ENCODE results near the gene XRCC4. TPM values are rescaled to one million over a fixed set of nuclear protein-coding genes. Genes with fewer than 3 reads are reported as not detected.

XRCC4 gene
- total and polyA plus RNA-seq, 7 donors = 4.6 to 11.3 (median 7.6) TPM

- intact Hi-C loops (cut with DNase I) = no loop called here
- no peak overlapping the region for H3K27ac ChIP-seq
Observed at GRCh38 chr5:83167538-83167937, 90.2 kb downstream of the XRCC4 start.

GRCh38 chr5:83169571-83170337 is 92.4 kb downstream of the XRCC4 start:
- WGBS, 2 donors = 82 to 83% methylated on average over 2 of the region's 2 CpGs
- no peaks in the 10 kb centered on the region for H3K4me1 ChIP-seq
- TF ChIP-seq CTCF (IDR thresholded peaks at IDR 0.05) (no peak), POLR2AphosphoS5 (IDR thresholded peaks at IDR 0.05) (no peak), EP300 (IDR thresholded peaks at IDR 0.05) (no peak), POLR2A (IDR thresholded peaks at IDR 0.05) (no peak)

More at GRCh38 chr5:83167538-83167937, 90.2 kb downstream of the XRCC4 start:
- Histone ChIP-seq H3K4me1 (no peaks in the 10 kb centered on the region), H3K27me3 (no peaks in the 10 kb centered on the region), H3K4me3 (no peak overlapping the region), H3K36me3 (no peaks in the 10 kb centered on the region), H3K9me3 (no peaks in the 10 kb centered on the region)
- TF ChIP-seq POLR2AphosphoS5 (IDR thresholded peaks at IDR 0.05) = no peak
- no peak for TF ChIP-seq EP300 (IDR thresholded peaks at IDR 0.05)
- TF ChIP-seq POLR2A (IDR thresholded peaks at IDR 0.05) = no peak
- no peak for TF ChIP-seq CTCF (IDR thresholded peaks at IDR 0.05)
- no peak for DNase-seq

GRCh38 chr5:83172011-83172410 is 94.7 kb downstream of the XRCC4 start:
- DNase-seq = no peak
- WGBS, 2 donors = 85 to 86% methylated on average over 1 of the region's 1 CpG
- Histone ChIP-seq H3K4me1 (no peaks in the 10 kb centered on the region), H3K27me3 (no peaks in the 10 kb centered on the region), H3K36me3 (no peaks in the 10 kb centered on the region), H3K4me3 (no peak overlapping the region), H3K27ac (no peak overlapping the region), H3K9me3 (no peaks in the 10 kb centered on the region)
- intact Hi-C loops (cut with DNase I) = no loop called here
- TF ChIP-seq CTCF (IDR thresholded peaks at IDR 0.05) (no peak), EP300 (IDR thresholded peaks at IDR 0.05) (no peak), POLR2A (IDR thresholded peaks at IDR 0.05) (no peak)

More at GRCh38 chr5:83169571-83170337, 92.4 kb downstream of the XRCC4 start:
- Histone ChIP-seq H3K9me3 (no peaks in the 10 kb centered on the region), H3K4me3 (no peak overlapping the region), H3K27ac (no peak overlapping the region), H3K36me3 (no peaks in the 10 kb centered on the region), H3K27me3 (no peaks in the 10 kb centered on the region)
- DNase-seq = no peak
- intact Hi-C loops (cut with DNase I) = no loop called here

GRCh38 chr5:83172655-83173054 is 95.3 kb downstream of the XRCC4 start:
- no peaks in the 10 kb centered on the region for H3K9me3 ChIP-seq
- H3K4me1 ChIP-seq = no peaks in the 10 kb centered on the region
- no peak overlapping the region for H3K4me3 ChIP-seq
- H3K36me3 ChIP-seq = no peaks in the 10 kb centered on the region
- DNase-seq = no peak
- TF ChIP-seq POLR2AphosphoS5 (IDR thresholded peaks at IDR 0.05) = no peak
- no peak for TF ChIP-seq CTCF (IDR thresholded peaks at IDR 0.05)
- TF ChIP-seq POLR2A (IDR thresholded peaks at IDR 0.05) = no peak
- intact Hi-C loops (cut with DNase I) = no loop called here
- H3K27me3 ChIP-seq = no peaks in the 10 kb centered on the region
- no peak overlapping the region for H3K27ac ChIP-seq

- Histone ChIP-seq H3K27ac (no peak overlapping the region), H3K9me3 (no peaks in the 10 kb centered on the region), H3K36me3 (no peaks in the 10 kb centered on the region), H3K4me3 (no peak overlapping the region), H3K4me1 (no peaks in the 10 kb centered on the region), H3K27me3 (no peaks in the 10 kb centered on the region)
- no peak for DNase-seq
- TF ChIP-seq POLR2A (IDR thresholded peaks at IDR 0.05) (no peak), CTCF (IDR thresholded peaks at IDR 0.05) (no peak), EP300 (IDR thresholded peaks at IDR 0.05) (no peak), POLR2AphosphoS5 (IDR thresholded peaks at IDR 0.05) (no peak)
- WGBS, 2 donors = 92 to 95% methylated on average over 2 of the region's 2 CpGs
- intact Hi-C loops (cut with DNase I) = no loop called here
Observed at GRCh38 chr5:83173826-83174225, 96.5 kb downstream of the XRCC4 start.

Measured in sigmoid colon (tissue), 7 donors.